ENCODE data around the gene TMEM244.

DNA sequence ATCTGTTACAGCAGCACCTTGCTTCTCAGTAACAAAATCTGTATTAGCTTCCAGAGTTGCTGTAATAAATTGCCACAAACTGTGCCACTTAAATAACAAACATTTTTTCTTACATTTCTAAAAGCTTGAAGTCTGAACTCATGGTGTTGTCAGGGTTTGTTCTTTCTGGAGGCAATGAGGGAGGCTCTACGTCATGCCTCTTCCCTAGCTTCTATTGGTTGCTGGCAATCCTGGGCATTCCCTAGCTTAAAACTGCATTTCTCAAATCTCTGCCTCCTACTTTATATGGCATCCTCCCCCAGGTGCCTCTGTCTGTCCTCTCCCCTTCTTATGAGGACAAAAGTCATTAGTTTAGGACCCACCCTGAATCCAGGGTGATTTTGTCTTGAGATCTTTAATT is 41.6 kb upstream of the TMEM244 start:
- TF ChIP-seq POLR2A (IDR thresholded peaks at IDR 0.05; ENCODE audit: low read depth, low read length): no peak
- no peak for TF ChIP-seq POLR2AphosphoS5 (IDR thresholded peaks at IDR 0.05; ENCODE audit: low read depth, low read length)
- no peak for TF ChIP-seq TAF1 (IDR thresholded peaks at IDR 0.05; ENCODE audit: low read depth, low read length)
- TF ChIP-seq SPI1 (IDR thresholded peaks at IDR 0.05; ENCODE audit: low read depth, low read length): no peak
- TF ChIP-seq PAX5 (IDR thresholded peaks at IDR 0.05; ENCODE audit: insufficient read depth, low read length, severe bottlenecking): no peak
